ENCODE data around the gene HOTAIR.

The HOTAIR gene

GRCh38 chr12:54010972-54011664, 36.4 kb upstream of the HOTAIR start:
- DNase-seq = no peak

- DNase-seq = no peak
Observed at GRCh38 chr12:54010053-54010971, 35.6 kb upstream of the HOTAIR start.

- DNase-seq = no peak
Observed at GRCh38 chr12:54009171-54010052, 34.7 kb upstream of the HOTAIR start.

GRCh38 chr12:54008260-54008552, 33.5 kb upstream of the HOTAIR start:
- no peak for DNase-seq

GRCh38 chr12:54007538-54008259, 32.9 kb upstream of the HOTAIR start:
- DNase-seq = no peak

- DNase-seq = no peak
Observed at GRCh38 chr12:54006559-54007220, 31.9 kb upstream of the HOTAIR start.

GRCh38 chr12:54005853-54006558, 31.3 kb upstream of the HOTAIR start:
- DNase-seq = peak; percentile 53

- no peak for DNase-seq
Observed at GRCh38 chr12:54005531-54005852, 30.7 kb upstream of the HOTAIR start.

GRCh38 chr12:54004841-54005530, 30.2 kb upstream of the HOTAIR start:
- peak; percentile 28 for DNase-seq

GRCh38 chr12:54004063-54004840, 29.5 kb upstream of the HOTAIR start:
- no peak for DNase-seq

- no peak for DNase-seq
Observed at GRCh38 chr12:54003625-54004024, 28.9 kb upstream of the HOTAIR start.

GRCh38 chr12:54002915-54003389, 28.2 kb upstream of the HOTAIR start:
- DNase-seq = no peak

GRCh38 chr12:54002278-54002914, 27.6 kb upstream of the HOTAIR start:
- no peak for DNase-seq

- DNase-seq = no peak
Observed at GRCh38 chr12:54001283-54002187, 26.8 kb upstream of the HOTAIR start.

GRCh38 chr12:54000116-54001114, 25.7 kb upstream of the HOTAIR start, which contains the start of gene HOXC9:
Gene HOXC9 (plus strand): TSS chr12:54000161. CDS start chr12:54000189, 28 bp downstream.
- DNase-seq = no peak

- DNase-seq = no peak
Observed at GRCh38 chr12:53999559-54000115, 24.9 kb upstream of the HOTAIR start.

- DNase-seq = no peak
Observed at GRCh38 chr12:53998900-53999236, 24.1 kb upstream of the HOTAIR start.
